Activated CD8-positive, alpha-beta memory T cell treated with anti-CD3 and anti-CD28 coated beads, Interleukin-2, amount 50 U/mL, for 1 hour (primary cell): ENCODE results near the gene POU6F2.
"Not testable (repeated sequence)": the region's sequence is repeated elsewhere in the genome, so short reads cannot be mapped to it uniquely, and the experiment has no call there.

ENCODE experiments used
- DNase-seq: peaks from one replicate; pipeline ENCODE4 v3.0.0-alpha.2; 2020; ENCODE audit errors: extremely low read depth

Gene POU6F2

DNA sequence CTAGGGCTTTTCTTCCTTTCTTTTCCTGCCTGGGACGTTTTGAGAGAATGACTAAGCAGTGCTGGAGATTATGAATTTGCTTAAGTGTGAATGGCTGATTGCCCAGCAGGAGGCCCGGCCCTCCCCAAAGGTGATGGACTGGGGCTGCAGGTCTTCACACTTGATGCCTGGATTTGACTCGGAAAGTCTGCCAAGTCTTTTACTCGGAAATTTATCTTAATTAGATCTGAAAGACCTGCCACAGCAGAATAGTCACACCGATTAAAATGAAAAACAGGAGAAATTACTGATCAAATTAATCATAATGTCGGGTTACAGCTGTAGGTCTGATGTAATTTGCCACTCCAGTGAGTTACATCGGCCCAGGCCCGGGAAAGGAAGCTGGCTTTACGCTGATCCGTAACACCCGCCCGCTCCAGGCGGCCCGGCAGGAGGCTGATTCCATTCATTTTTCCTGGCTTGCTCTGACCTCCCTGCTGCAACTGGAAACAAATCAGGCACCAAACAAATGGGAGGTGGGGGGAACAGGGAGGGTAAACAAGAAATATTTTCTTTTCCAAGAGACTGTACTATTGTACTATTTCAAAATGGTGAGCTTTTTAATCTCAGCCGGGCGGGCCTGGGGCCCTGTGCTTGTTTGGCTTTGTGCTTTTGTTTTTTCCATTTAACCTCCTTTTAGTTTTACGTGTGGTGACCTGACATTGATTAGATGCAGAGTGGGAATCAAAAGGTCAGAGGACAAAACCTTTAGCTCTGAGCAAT is 376.1 kb downstream of the POU6F2 start:
- DNase-seq: no peak

DNA sequence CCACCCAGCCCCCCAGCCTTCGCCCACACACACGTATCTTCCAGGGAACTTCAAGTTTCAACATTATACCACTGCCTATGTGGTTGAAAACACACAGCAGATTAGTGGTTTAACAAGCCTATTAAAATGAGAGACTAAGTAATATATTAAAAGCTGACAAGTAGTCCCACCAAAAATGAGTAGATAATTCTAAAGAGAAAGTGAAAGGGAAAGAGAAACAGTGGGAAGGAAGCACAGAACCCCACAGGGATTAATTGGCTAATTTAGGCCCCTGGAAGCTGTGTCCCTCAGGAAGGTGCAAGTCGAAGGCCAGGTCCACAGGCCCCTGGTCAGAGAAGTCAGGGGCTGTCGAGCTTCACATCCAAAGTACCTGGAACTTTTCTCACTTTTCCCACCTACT is 378.0 kb downstream of the POU6F2 start:
- DNase-seq: no peak

DNA sequence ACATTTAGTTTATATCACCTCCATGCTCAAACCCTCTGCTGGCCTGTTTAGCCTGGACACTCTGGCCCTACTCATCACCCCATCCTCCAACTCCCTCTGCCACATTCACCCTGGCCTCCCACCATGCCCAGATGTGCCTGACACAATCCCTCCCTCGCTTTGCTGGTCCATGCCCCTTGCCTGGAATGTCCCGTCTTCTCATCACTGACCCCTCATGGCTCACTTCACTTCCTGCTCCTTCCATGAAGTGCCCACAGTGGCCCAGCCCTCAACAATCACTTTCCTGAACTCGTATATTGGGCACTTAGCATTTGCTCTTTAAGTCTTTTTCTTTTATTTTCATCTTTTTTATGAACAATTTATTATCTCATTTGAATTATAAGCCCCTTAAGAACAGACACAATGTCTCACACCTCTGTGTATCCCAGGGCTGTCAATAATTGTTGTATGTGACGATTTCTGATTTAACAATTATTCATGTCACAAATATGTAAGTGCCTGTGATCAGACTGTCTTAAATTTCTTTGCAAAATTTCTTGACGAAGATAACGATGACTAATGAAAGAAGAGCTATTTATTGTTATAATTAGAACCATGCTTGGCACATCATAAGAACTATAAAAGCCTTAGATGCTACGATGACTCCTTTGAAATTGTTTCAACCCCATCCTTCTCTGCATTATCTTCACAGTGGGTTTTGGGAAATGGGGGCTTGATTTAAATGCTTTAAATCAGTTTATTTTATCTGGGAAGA is 378.6 kb downstream of the POU6F2 start:
- DNase-seq: no peak

DNA sequence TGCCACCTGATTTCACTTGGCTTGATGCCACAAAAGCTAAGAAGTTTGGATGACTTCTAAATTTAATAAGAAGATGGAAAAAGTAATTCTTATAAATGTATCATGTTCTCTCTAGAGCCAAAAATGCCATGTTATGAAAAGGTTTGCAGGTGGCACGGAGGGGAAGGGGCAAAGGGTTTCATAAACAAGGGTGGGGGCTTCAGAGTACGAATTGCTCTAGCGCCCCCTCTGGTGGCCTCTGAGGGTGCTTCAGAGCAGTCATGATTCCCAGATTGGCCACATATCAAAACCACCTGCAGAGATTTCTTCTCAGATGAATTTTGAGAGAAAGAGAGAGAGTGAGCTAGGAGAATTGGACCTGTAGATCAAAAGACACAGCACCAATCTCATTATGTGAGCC is 379.9 kb downstream of the POU6F2 start:
- no peak for DNase-seq

DNA sequence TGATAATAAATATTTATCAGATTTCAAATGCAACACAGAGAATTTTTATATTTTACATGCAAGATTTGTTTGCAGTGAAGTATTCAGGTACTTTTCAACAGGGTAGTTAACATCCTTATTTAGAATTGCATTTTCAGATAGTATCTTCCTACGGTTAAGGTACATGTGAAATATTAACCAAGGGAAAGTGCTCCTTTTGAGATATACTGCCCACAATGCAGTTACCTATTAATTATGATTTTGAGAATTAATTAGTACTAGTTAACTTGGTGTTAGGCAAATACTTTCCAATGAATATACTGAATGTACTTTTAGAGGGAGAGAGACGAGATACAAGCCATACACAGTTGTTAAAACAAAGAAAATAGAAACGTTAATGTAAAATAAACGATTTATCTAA is 382.3 kb downstream of the POU6F2 start:
- DNase-seq: no peak

DNA sequence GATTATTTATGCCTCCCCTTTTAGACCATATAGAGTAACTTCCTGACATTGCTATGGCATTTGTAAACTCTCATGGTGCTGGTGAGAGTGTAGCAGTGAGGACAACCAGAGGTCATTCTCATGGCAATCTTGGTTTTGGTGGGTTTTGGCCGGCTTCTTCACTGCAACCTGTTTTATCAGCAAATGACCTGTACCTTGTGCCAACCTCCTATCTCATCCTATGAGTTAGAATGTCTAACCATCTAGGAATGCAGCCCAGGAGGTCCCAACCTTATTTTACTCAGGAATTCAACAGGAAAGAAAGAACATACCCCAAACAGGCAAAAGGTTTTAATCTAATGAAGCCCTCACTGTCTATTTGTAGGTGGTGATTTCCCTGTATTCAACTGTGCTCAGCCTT is 383.1 kb downstream of the POU6F2 start:
- DNase-seq: no peak

DNA sequence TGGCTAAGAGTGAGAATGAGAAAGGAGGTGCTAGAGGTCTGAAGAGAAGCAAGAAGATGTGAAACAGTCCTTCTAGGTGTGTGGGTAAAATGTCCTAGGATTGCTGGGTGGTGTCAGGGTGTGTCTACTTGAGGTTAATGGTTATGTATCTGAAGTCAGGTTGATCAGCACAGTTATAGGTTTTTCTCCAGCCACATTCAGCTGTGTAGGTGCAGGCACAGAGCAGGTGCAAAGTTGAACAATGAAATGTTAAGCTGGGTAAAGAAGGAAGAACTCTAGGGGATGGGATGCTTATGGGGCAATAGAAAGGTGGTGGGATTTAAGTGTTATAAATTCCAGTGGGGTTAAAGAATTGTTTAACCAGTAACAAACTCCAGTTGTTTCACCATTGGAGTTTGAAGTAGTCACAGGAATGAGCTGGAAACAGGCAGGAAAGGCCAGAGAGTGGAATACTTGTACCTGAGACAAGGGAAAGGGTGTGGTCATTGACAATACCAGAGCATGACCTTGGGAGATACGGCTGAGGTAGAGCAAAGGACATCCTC is 388.1 kb downstream of the POU6F2 start:
- no peak for DNase-seq

DNA sequence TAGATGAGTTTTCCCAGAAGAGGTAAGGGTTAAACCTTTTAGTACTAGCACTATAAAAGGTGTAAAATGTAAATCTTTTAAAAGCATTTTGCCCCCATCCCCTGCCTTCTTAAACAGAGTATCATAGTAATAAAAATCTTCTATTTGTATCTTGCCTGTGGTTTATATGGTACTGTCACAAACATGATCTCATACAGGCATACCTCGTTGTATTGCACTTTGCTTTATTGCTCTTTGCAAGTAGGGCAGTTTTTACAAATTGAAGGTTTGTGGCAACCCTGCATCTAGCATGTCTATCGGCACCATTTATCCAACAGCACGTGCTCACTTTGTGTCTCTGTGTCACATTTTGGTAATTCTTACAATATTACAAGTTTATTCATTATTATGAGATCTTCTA is 389.7 kb downstream of the POU6F2 start:
- no peak for DNase-seq

DNA sequence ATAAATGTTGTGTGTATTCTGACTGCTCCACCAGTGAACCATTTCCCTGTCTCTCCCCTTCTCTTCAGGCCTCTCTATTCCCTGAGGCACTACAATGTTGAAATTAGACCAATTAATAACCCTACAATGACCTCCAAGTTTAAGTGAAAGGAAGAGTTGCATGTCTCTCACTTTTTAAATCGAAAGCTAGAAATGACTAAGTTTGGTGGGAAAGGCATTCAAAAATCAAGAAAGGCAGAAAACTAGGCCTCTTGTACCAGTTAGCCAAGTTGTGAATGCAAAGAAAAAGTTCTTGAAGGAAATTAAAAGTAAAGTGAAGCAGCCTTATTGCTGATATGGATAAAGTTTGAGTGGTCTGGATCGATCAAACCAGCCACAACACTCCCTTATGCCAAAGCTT is 390.2 kb downstream of the POU6F2 start:
- no peak for DNase-seq

DNA sequence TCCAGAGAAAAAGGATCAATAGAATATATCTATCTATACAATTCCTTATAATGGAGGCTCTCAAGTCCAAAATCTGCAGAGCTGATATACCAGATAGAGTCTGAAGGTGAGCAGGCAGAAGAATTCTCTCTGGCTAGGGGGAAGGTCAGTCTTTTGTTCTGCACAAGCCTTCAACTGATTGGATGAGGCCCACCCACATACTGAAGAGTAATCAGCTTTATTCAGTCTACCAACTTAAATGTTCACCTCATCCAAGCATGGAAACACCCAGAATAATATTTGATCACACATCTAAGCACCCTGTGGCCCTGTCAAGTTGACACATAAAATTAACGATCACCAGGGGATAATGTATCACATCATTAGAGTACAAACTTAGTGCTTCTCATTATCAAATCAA is 394.7 kb downstream of the POU6F2 start:
- DNase-seq: no peak

DNA sequence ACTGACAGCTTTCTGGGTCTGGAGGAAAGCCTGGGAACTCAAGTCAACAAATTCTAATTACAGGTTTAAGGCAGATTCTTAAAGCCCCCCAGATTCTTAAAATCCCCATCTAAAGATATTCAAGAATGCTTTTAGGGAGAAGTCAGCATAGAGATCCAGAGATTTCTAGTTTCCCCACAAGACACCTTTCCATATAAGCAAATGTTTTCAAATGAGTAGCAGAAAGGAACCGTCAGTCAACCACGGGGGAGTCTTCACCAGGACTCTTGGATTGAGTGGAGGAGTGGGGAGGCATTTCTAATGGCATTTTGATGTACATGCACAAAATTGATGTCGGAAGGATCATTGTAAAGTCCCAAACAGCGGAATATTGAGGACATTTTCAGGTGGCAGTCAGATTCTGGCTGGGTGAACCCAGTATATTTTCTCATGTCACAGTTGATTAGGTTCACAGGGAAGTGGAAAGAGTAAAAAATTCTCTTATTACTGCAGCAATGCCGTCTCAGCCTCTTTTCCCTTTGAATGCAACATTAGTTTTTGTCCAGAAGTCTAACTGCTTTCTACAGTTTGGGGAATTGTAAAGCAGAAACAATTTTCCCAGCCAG is 396.8 kb downstream of the POU6F2 start:
- DNase-seq: no peak

DNA sequence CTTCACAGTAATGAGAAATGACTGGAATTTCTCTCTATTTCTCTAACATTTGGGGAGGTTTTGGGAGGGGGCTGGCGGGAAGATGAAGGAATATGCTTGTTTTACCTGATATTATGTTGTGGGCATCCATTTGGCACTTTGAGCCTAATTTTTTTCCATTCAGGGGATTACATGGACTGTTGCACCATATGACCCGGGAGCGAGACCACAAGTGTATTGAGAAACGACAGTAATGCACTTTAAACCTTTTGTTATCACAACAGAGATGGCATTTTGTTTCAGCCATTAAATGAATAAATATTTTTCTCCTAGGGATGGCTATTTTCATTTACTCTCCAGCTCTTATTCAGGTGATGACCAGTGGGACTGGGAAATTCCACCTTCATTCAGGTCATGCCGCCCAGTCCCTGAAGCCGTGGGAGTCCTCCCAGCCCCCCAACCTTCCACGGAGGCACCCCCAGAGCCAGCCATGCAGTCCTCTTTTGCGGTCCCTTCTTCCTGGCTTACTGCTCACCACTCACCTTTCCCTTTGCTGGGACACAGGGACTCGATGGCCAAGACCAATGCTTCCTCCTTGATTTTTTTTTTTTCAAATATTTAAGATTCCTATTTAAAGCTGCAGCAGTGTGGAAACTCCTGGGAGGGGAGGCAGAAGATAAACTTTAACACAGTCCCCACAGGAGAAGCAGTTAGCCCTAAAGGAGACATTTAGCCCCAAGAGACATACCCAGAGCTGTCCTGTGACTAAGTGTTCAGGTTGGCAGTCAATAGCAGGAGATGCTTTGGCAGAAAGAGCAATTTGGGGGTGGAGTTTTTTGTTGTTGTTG is 397.6 kb downstream of the POU6F2 start:
- no peak for DNase-seq

DNA sequence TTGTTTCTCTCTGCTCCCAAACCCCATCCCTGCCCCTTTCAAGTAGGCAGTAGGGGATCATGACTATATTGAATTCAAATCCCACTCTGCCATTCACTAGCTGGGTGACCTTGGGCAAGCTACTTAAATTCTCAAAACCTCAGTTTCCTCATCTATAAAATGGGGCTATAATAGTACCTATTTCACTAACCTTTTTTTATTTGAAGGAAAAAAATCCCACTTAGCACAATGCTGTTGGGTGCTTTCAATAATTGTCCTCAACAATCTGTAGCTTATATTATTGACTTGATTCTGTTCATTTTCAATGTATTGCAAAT is 398.1 kb downstream of the POU6F2 start:
- DNase-seq: no peak

DNA sequence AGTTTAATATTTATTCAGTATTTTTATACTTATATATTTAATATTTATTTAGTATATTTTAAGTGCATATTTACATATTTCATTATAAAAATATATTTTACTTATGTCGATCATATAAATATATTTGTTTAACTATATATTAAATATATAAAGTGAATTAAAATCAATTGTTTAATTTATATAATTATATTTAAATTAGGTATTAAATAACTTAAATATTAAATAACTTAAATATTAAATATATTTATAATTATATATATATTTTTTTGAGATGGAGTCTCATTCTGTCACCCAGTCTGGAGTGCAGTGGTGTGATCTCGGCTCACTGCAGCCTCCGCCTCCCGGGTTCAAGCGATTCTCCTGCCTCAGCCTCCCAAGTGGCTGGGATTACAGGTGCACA is 399.2 kb downstream of the POU6F2 start:
- DNase-seq: not testable (repeated sequence)

DNA sequence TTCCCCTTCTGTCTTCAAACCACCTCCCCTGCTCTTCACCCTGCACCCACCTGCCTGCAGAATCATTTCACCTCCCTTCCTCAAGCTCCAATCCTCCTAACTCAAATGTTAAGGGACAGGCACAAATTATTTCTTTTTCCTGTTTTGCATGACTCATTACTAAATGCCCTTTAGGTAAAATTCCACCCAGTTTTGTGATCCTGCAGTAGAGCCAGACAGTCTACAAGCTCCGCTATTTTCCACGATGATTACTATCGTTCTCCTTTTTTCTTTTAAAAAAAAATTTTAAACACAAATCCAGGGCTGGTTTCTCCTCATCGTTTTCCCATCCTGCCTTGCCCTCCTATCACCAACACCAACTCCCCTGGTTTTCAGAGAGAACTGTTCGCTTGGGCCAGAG is 401.7 kb downstream of the POU6F2 start:
- no peak for DNase-seq

DNA sequence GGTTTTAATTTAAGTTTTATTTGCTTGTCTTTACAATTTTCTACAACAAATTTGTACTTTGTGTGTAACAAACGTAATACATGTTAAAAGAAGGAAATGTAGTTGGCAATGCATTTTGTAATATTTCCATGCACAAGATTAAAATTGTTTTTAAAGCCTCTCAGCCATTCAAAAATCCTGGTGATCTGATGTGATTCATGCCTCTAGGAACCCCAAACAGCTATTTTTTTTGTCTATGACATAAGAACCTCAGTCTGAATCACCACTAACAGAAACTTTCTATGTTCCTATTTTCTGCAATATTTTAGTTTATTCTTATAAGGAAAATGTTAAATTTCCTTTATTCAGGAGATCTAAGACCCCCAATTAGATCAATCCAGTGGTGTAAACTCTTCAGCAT is 405.4 kb downstream of the POU6F2 start:
- DNase-seq: no peak

DNA sequence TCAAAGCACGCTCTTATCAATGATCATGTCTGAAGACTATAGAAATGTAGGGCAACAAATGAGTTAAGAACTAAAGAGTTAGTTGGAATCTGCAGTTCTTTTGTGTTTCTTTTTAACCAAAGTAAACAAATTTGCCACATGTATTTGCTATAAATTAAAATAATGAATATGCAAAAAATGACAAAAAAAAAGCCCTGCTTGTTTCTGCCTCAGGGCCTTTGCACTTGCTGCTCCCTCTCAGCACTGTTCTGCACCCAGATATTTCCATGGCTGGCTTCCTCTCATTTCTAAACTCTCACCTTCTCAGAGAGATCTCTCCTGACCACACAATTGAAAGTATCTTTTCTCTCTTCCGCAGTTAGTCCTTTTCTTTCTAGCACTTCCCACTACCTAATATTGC is 406.7 kb downstream of the POU6F2 start:
- no peak for DNase-seq

DNA sequence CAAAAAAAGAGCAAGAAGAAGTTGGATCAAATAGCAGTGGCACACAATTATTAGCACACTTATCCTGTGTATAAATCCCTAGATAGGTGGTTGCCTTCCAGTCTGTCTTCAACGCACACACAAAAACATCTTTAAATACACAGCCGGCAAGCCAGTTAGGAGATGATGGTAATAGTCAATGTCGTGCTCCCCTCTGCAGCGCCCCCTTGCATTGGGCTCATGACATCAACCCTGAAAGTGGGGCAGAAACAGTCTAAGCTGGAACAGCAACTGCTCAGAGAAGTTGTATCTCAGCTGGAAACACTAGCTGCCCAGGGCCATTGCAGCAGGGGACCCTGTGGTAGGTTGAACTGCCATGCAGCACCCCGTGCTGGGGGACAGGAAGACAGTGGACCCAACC is 409.0 kb downstream of the POU6F2 start:
- DNase-seq: no peak

DNA sequence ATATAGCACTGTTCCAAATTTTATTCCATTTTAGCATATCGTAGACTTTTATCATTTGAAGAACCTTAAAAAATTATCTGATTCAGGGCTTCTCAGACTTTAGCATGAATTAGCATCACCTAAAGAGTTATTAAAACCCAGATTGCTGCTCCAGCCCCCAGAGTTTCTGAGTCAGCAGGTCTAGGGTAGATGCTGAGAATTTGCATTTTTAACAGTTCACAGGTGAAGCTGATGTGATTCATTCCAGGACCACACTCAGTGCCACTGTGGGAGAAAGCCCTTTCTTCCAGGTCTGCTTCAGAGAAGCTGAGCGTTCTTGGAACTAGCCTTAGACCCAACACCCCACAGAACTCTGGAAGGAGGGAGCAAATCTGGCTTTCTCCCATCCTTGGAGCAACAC is 414.4 kb downstream of the POU6F2 start:
- no peak for DNase-seq

DNA sequence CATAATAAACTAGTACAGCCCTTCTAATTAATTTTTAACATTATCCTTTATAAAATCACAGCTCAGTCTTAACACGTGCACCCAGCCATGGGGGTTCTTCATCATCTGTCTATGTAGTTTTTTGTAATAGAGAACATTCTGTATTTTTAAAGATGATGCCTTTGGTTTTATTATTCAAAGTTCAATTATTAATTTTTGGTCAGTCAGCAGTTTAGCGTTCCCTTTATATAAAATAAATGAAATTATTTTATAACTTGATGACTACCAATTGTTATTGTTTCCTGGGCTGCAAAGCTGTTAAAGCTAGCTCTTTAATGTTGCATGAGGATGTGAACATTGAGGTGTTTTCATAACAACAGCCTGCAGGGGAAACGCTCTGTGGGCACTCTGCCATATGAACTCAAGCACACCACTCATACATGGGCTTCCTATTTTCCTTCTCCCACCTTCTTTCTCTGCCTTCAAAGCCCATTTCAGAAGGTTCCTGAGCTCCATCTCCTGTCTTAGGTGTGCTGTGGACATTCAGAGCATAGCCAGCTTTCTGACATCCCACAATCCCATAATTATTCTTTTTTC is 416.5 kb downstream of the POU6F2 start:
- DNase-seq: no peak

DNA sequence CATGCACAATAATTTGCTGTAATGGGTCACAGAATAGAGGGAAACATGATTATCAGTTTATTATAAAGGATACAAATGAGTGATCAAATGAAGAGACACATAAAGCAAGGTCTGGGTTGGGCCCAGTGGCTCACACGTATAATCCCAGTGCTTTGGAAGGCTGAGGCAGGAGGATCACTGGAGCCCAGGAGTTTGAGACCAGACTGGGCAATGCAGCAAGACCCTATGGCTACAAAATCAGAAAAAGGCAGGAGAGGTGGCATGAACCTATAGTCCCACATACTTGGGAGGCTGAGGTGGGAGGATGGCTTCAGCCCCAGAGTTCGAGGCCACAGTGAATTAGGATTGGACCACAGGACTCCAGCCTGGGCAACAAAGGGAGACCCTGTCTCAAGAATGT is 421.7 kb downstream of the POU6F2 start:
- DNase-seq: no peak

DNA sequence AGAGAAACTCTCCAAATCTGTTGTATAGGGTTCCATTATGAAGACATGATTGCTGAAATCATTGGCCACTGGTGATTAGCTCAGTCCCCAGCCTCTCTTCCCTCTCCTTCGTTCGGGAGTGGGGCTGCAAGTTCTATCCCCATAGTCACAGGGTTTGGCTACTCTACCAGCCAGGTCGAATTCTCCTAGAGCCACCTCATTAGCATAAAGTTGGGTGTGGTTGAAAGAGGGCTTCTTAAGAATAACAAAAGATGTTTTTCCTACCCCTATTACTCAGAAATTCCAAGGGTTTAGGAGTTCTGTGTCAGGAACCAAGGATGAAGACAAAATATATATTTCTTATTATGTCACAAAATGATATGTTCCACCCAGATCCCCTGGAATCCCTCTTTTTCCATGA is 422.3 kb downstream of the POU6F2 start:
- no peak for DNase-seq
